Central memory CD8-positive, alpha-beta T cell (primary cell): ENCODE results near the gene DOC2B.

Experiments
- ATAC-seq: fragments of 150-1000 bp; cut with Tn5 transposase; replicated peaks from 2 replicates; pipeline ENCODE4 v1.10.0; 2022; ENCODE audit warnings: mild to moderate bottlenecking, moderate FRiP score, moderate number of reproducible peaks; ENCODE audit not compliant: poor library complexity, severe bottlenecking; ENCODE audit errors: extremely low read depth
- DNase-seq, 2 donors: peaks; one replicate each; pipeline ENCODE4 v3.0.0; 2021; ENCODE audit warnings: low spot score in 2 of 2
- H3K27ac Mint-ChIP-seq: one replicate; pipeline ENCODE4 v1.8.0; 2022; ENCODE audit warnings: low read depth, mild to moderate bottlenecking, moderate library complexity, mixed read lengths
- H3K27me3 Mint-ChIP-seq: one replicate; pipeline ENCODE4 v1.8.0; 2022; ENCODE audit warnings: mixed read lengths
- H3K36me3 Mint-ChIP-seq: one replicate; pipeline ENCODE4 v1.8.0; 2022; ENCODE audit warnings: mild to moderate bottlenecking, moderate library complexity, mixed read lengths; ENCODE audit not compliant: insufficient read depth
- H3K4me1 Mint-ChIP-seq: one replicate; pipeline ENCODE4 v1.8.0; 2022; ENCODE audit warnings: mixed read lengths
- H3K4me3 Mint-ChIP-seq: one replicate; pipeline ENCODE4 v1.8.0; 2022; ENCODE audit warnings: mild to moderate bottlenecking, moderate library complexity, mixed read lengths
- H3K9me3 Mint-ChIP-seq: one replicate; pipeline ENCODE4 v1.8.0; 2022; ENCODE audit warnings: mixed read lengths

DOC2B gene

DNA sequence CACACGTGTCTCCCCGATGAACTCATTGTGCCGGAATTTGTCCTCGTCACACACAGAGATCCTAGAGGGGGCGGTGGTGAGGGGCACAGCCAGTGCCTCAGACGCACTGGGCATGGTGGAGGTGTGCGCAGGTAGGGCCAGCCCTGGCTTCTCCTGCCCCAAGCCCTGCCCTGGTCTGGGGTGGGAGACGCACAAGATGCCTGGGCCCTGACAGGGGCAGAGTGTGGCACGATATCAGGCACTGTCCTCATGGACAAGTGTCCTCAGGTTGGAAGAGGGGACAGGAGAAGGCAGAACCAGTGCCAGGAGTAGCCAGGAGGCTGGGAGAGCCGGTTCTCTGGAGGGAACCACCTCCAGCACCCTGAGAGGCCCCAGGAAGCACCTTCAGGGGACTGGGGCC, 20.0 kb downstream of the DOC2B start:
- ATAC-seq (no peak), DNase-seq (no peak)
- Mint-ChIP-seq H3K4me1 (no peaks in the 10 kb centered on the region), H3K9me3 (no peaks in the 10 kb centered on the region), H3K36me3 (peaks cover 3% of the 10 kb centered on the region), H3K27ac (no peak overlapping the region), H3K27me3 (peaks cover 44% of the 10 kb centered on the region), H3K4me3 (no peak overlapping the region)

DNA sequence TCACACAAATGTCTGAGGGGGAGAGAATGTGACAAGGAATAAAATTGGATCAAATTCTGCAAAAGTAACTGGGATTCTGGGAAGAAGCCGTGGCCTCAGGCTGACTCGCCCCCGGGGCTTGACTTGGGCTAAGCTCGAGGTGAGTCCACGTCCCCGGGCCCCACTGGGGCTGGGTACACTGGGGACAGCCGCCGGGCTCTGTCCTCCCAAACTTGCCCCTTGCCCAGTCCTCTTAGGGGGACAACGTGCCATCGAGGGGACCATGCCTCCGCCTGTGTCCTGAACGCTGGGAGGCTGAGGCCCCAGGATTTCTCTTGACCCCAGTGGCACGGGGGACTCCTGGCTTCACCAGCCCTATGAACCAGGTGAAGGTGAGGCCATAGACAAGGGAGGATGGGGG, 21.1 kb downstream of the DOC2B start:
- H3K4me3 Mint-ChIP-seq: no peak overlapping the region
- no peaks in the 10 kb centered on the region for H3K4me1 Mint-ChIP-seq
- ATAC-seq (no peak), DNase-seq (no peak)
- H3K27me3 Mint-ChIP-seq: peaks cover 46% of the 10 kb centered on the region
- H3K27ac Mint-ChIP-seq: no peak overlapping the region
- peaks cover 3% of the 10 kb centered on the region for H3K36me3 Mint-ChIP-seq
- H3K9me3 Mint-ChIP-seq: no peaks in the 10 kb centered on the region

- H3K36me3 Mint-ChIP-seq: peaks cover 3% of the 10 kb centered on the region
- H3K9me3 Mint-ChIP-seq: no peaks in the 10 kb centered on the region
- no peak overlapping the region for H3K4me3 Mint-ChIP-seq
- DNase-seq: no peak
- H3K27me3 Mint-ChIP-seq: peaks cover 44% of the 10 kb centered on the region
- ATAC-seq: no peak
- no peak overlapping the region for H3K27ac Mint-ChIP-seq
- H3K4me1 Mint-ChIP-seq: no peaks in the 10 kb centered on the region
Observed at GRCh38 chr17:159609-160008, 21.8 kb downstream of the DOC2B start.

DNA sequence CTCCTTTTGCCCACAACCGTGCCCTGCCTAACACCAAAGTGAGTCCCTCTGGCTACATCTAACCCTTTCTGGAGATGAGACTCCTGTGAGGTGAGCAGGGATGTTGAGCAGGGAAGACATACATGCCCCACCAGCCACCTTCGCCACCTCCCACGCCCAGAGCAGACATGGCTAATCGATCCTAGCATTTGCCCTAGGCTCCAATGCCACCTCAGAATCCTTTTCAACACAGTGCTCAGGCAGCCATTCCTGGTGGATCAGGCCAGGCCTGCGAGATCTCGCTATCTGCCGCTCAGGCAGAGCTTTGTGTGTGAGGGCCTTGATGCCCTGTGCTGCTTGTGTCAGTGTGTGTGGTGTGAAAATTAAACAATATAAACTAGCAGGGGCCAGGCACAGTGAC, 23.1 kb downstream of the DOC2B start:
- Mint-ChIP-seq H3K36me3 (no peaks in the 10 kb centered on the region), H3K9me3 (no peaks in the 10 kb centered on the region), H3K27me3 (peaks cover 38% of the 10 kb centered on the region), H3K27ac (no peak overlapping the region), H3K4me3 (no peak overlapping the region), H3K4me1 (no peaks in the 10 kb centered on the region)
- DNase-seq (no peak), ATAC-seq (no peak)

- peaks cover 37% of the 10 kb centered on the region for H3K27me3 Mint-ChIP-seq
- H3K36me3 Mint-ChIP-seq: no peaks in the 10 kb centered on the region
- H3K4me1 Mint-ChIP-seq: no peaks in the 10 kb centered on the region
- DNase-seq: no peak
- no peaks in the 10 kb centered on the region for H3K9me3 Mint-ChIP-seq
- no peak overlapping the region for H3K4me3 Mint-ChIP-seq
- no peak overlapping the region for H3K27ac Mint-ChIP-seq
- ATAC-seq: no peak
Observed at GRCh38 chr17:157901-158300, 23.5 kb downstream of the DOC2B start.

GRCh38 chr17:156946-157345, 24.5 kb downstream of the DOC2B start:
- H3K4me1 Mint-ChIP-seq: no peaks in the 10 kb centered on the region
- H3K36me3 Mint-ChIP-seq: no peaks in the 10 kb centered on the region
- H3K27me3 Mint-ChIP-seq: peaks cover 37% of the 10 kb centered on the region
- ATAC-seq (no peak), DNase-seq (no peak)
- H3K9me3 Mint-ChIP-seq: no peaks in the 10 kb centered on the region
- no peak overlapping the region for H3K4me3 Mint-ChIP-seq
- no peak overlapping the region for H3K27ac Mint-ChIP-seq

DNA sequence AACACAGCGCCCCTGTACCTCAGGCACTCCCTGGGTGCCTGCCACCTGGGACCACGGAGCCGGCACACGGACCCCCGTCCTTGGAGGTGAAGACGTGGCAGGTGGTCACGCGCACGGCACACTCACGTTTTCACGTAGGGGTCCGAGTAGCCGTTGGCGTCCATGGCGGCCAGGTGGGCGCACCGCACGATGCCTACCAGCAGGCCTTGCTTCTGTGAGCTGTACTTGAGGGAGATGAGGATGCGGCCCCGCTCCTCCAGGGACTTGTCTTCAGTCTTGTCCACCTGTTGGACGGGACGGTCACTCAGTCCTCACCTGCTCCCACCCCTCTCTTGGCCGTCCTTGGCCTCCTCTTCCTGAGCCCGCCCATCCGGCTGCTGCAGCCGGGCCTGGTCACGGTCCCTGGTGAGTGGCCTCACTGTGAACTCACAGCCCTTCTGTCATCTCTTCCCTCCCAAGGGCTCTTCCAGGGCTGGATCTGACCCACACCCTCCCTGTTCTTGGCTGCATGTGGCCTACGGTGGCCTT, 25.3 kb downstream of the DOC2B start:
- Mint-ChIP-seq H3K9me3 (no peaks in the 10 kb centered on the region), H3K36me3 (no peaks in the 10 kb centered on the region), H3K27me3 (peaks cover 36% of the 10 kb centered on the region), H3K4me3 (no peak overlapping the region), H3K4me1 (no peaks in the 10 kb centered on the region), H3K27ac (no peak overlapping the region)
- DNase-seq (no peak), ATAC-seq (no peak)

DNA sequence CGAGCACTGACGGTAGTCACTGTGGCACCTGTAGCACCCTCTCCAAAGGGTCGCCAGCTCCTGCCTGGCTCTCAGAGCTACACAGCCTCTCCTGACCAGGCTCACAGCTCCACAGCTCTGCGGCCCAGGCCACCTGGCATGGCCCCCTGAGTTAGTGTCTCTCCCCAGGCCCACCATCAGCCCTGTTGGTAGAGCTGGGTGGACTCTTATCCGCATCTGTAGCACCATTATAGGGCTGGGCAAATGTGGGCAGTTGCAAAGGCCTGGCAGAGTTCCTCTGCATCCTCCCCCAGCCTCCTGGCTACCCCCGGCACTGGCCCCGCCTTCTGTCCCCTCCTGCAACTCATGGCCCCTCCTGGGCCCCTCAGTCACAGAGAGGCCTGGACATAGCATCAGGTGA, 25.9 kb downstream of the DOC2B start:
- Mint-ChIP-seq H3K27me3 (peaks cover 31% of the 10 kb centered on the region), H3K4me3 (no peak overlapping the region)

DNA sequence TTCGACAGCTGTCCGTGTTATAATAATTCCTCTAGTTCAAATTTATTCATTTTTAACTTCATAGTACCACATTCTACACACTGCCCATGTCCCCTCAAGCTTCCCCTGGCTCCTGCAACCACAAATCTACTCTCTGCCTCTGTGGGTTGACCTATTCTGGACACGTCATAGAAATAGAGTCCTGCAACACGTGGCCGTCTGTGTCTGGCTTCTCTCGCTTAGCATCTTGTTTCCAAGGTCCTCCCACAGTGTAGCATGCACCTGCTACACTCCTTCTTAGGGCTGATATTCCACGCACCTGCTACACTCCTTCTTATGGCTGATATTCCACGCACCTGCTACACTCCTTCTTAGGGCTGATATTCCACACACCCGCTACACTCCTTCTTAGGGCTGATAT, 27.6 kb downstream of the DOC2B start:
- peaks cover 35% of the 10 kb centered on the region for H3K27me3 Mint-ChIP-seq
- no peaks in the 10 kb centered on the region for H3K36me3 Mint-ChIP-seq
- no peak overlapping the region for H3K4me3 Mint-ChIP-seq

More for the DNA sequence above, 25.9 kb downstream of the DOC2B start:
- H3K36me3 Mint-ChIP-seq: no peaks in the 10 kb centered on the region
- H3K4me1 Mint-ChIP-seq: no peaks in the 10 kb centered on the region
- H3K9me3 Mint-ChIP-seq: no peaks in the 10 kb centered on the region
- ATAC-seq (no peak), DNase-seq (no peak)
- no peak overlapping the region for H3K27ac Mint-ChIP-seq

GRCh38 chr17:152860-153420, 28.5 kb downstream of the DOC2B start:
- Mint-ChIP-seq H3K27me3 (peaks cover 42% of the 10 kb centered on the region), H3K4me1 (no peaks in the 10 kb centered on the region), H3K36me3 (no peaks in the 10 kb centered on the region), H3K27ac (no peak overlapping the region), H3K4me3 (no peak overlapping the region), H3K9me3 (no peaks in the 10 kb centered on the region)
- ATAC-seq (no peak), DNase-seq (no peak)

More for the DNA sequence above, 27.6 kb downstream of the DOC2B start:
- no peak for DNase-seq
- no peak for ATAC-seq
- Mint-ChIP-seq H3K4me1 (no peaks in the 10 kb centered on the region), H3K27ac (no peak overlapping the region), H3K9me3 (no peaks in the 10 kb centered on the region)

DNA sequence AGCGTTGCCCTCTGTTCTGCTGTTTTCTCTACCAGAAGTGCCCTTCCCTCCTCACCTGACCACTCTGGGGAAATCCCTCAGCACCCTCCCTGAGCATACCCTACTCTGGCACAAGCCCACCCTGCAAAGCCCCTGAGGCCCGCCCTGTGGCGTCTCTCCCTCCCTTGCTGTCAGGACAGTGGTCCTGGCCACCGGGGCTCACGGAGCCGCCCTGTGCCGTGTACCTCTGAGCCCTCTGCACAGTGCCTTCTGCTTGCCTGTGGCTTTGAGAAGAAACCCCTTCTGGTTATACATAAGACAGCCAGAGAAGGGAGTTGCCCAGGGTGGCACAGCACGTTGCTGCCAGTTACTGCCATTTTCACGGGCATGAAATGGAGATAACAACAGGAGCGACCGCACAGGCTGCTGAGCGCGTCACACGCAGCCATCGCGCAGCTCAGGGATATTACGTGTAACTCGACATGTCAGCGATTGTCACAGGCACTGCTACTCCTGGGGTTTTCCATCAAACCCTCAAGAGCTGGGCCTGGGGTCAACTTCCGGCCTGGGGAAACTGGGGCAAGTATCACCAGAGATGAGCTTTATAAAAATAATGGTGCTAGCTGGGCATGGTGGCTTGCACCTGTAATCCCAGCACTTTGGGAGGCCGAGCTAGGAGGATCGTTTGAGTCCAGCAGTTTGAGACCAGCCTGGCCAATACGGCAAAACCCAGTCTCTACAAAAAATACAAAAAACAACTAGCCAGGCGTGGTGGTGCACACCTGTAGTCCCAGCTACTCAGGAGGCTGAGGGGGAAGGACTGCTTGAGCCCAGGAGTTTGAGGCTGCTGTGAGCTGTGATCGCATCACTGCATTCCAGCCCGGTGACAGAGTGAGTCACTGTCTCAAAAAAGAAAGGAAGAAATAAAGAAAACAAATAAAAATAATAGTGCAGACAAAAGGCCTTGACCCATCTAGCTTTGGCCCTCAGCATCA, 29.3 kb downstream of the DOC2B start:
- H3K27ac Mint-ChIP-seq: no peak overlapping the region
- no peaks in the 10 kb centered on the region for H3K4me1 Mint-ChIP-seq
- H3K27me3 Mint-ChIP-seq: peaks cover 38% of the 10 kb centered on the region
- H3K4me3 Mint-ChIP-seq: no peak overlapping the region
- no peaks in the 10 kb centered on the region for H3K36me3 Mint-ChIP-seq
- H3K9me3 Mint-ChIP-seq: no peaks in the 10 kb centered on the region
- ATAC-seq (no peak), DNase-seq (no peak)

GRCh38 chr17:151004-151403, 30.4 kb downstream of the DOC2B start:
- no peak overlapping the region for H3K27ac Mint-ChIP-seq
- ATAC-seq (no peak), DNase-seq (no peak)
- H3K4me3 Mint-ChIP-seq: no peak overlapping the region
- H3K27me3 Mint-ChIP-seq: peaks cover 29% of the 10 kb centered on the region
- no peaks in the 10 kb centered on the region for H3K36me3 Mint-ChIP-seq
- H3K4me1 Mint-ChIP-seq: no peaks in the 10 kb centered on the region
- no peaks in the 10 kb centered on the region for H3K9me3 Mint-ChIP-seq
